ENCODE measurements around the gene DPAGT1.

DNA sequence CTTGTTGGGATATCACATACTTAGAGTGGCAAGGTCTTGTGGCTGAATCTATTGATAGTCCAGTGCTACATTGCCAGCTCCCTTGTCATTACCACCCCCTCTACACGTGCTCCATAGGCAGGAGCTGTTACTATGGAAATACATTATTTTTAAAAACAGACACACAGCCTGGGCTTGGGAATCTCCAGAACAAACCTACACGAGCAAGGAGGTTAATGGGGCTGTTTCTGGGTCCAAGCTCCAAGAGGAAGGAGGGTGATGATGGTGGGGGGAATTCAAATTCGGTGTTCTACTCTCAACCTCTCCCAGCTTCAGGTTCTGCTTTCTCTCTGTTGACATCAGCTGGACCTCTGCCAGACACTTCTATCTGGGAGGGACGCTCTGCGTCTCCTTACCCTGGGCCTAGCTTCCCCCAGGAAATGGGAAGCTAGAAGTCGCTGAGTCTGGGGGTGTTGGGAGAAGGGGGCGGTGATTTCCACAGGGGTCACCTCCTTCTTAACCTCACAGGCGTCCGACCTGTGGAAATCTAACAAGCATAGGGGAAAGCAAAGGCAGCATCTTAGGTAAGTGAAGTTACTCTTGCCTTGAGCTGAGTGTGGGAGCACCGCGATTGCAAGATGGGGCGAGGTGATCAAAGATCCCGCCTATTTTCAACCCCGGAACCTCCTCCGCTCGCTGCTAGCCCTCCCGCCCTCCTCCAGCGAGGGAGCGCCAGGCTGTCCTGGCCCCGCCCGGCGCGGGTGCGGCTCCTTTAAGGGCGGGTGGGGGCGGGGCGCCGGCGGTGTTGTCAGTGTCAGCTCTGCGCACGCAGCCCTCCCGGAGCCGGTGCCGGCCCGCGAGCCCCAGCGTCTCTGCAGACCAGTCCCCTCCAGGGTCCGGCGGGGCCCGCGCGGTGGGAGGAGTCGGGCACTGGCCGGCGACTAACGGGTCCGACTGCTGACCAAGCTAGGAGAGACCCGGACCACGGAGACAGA, 5.2 kb upstream of the DPAGT1 start, which contains the start of gene C2CD2L:
- no peak for TF ChIP-seq EZH2 (IDR thresholded peaks at IDR 0.05)
- TF ChIP-seq JUND (IDR thresholded peaks at IDR 0.05) = no peak
- TF ChIP-seq, protein P1, sequence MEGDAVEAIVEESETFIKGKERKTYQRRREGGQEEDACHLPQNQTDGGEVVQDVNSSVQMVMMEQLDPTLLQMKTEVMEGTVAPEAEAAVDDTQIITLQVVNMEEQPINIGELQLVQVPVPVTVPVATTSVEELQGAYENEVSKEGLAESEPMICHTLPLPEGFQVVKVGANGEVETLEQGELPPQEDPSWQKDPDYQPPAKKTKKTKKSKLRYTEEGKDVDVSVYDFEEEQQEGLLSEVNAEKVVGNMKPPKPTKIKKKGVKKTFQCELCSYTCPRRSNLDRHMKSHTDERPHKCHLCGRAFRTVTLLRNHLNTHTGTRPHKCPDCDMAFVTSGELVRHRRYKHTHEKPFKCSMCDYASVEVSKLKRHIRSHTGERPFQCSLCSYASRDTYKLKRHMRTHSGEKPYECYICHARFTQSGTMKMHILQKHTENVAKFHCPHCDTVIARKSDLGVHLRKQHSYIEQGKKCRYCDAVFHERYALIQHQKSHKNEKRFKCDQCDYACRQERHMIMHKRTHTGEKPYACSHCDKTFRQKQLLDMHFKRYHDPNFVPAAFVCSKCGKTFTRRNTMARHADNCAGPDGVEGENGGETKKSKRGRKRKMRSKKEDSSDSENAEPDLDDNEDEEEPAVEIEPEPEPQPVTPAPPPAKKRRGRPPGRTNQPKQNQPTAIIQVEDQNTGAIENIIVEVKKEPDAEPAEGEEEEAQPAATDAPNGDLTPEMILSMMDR (IDR thresholded peaks at IDR 0.05 in 2 of 3, conservative IDR thresholded peaks at IDR 0.05 in 1 of 3; ENCODE audit: borderline replicate concordance in 1 of 3, insufficient read depth in 1 of 3, low read depth in 2 of 3, low read length in 2 of 3) = no peak
- no peak for TF ChIP-seq POLR2A (IDR thresholded peaks at IDR 0.05; ENCODE audit: borderline replicate concordance, extremely low read depth, insufficient read depth, insufficient read length)
- TF ChIP-seq, protein P2, sequence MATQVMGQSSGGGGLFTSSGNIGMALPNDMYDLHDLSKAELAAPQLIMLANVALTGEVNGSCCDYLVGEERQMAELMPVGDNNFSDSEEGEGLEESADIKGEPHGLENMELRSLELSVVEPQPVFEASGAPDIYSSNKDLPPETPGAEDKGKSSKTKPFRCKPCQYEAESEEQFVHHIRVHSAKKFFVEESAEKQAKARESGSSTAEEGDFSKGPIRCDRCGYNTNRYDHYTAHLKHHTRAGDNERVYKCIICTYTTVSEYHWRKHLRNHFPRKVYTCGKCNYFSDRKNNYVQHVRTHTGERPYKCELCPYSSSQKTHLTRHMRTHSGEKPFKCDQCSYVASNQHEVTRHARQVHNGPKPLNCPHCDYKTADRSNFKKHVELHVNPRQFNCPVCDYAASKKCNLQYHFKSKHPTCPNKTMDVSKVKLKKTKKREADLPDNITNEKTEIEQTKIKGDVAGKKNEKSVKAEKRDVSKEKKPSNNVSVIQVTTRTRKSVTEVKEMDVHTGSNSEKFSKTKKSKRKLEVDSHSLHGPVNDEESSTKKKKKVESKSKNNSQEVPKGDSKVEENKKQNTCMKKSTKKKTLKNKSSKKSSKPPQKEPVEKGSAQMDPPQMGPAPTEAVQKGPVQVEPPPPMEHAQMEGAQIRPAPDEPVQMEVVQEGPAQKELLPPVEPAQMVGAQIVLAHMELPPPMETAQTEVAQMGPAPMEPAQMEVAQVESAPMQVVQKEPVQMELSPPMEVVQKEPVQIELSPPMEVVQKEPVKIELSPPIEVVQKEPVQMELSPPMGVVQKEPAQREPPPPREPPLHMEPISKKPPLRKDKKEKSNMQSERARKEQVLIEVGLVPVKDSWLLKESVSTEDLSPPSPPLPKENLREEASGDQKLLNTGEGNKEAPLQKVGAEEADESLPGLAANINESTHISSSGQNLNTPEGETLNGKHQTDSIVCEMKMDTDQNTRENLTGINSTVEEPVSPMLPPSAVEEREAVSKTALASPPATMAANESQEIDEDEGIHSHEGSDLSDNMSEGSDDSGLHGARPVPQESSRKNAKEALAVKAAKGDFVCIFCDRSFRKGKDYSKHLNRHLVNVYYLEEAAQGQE (IDR thresholded peaks at IDR 0.05; ENCODE audit: low read depth) = no peak
